Hepatocyte (in vitro differentiated cells): Measurements from ENCODE around the gene SCGB1D4. TPM values are rescaled to one million over a fixed set of nuclear protein-coding genes. Genes with fewer than 3 reads are reported as not detected.

Source experiments
- DNase-seq: peaks from one replicate; pipeline ENCODE4 v3.0.0-alpha.2; 2016; ENCODE audit warnings: low spot score
- H2AFZ ChIP-seq: fragments of 200-600 bp; sonication (generic); 2 replicates; pipeline ENCODE4 v1.6.0; 2016; ENCODE audit warnings: antibody characterized with exemption, mild to moderate bottlenecking
- H3K27ac ChIP-seq: fragments of 200-600 bp; sonication (generic); 2 replicates; pipeline ENCODE4 v1.5.1; 2016; ENCODE audit warnings: mild to moderate bottlenecking
- H3K27me3 ChIP-seq: fragments of 200-600 bp; sonication (generic); 2 replicates; pipeline ENCODE4 v1.6.1; 2016
- H3K36me3 ChIP-seq: fragments of 200-600 bp; sonication (generic); replicated peaks from 2 replicates; pipeline ENCODE4 v1.5.1; 2016; ENCODE audit warnings: low read depth; ENCODE audit not compliant: insufficient read depth
- H3K4me1 ChIP-seq: fragments of 200-600 bp; sonication (generic); 2 replicates; pipeline ENCODE4 v1.5.1; 2016; ENCODE audit warnings: mild to moderate bottlenecking, moderate library complexity; ENCODE audit not compliant: insufficient read depth
- H3K4me2 ChIP-seq: fragments of 200-600 bp; sonication (generic); 2 replicates; pipeline ENCODE4 v1.6.0; 2016
- H3K4me3 ChIP-seq: fragments of 200-600 bp; sonication (generic); 2 replicates; pipeline ENCODE4 v1.5.1; 2016; ENCODE audit warnings: mild to moderate bottlenecking
- H3K79me2 ChIP-seq: fragments of 200-600 bp; sonication (generic); 2 replicates; pipeline ENCODE4 v1.6.0; 2017; ENCODE audit warnings: mild to moderate bottlenecking
- H3K9me2 ChIP-seq: fragments of 200-600 bp; sonication (generic); replicated peaks from 2 replicates; pipeline ENCODE4 v1.6.0; 2017; ENCODE audit warnings: mild to moderate bottlenecking; ENCODE audit not compliant: insufficient read depth
- H3K9me3 ChIP-seq: fragments of 200-600 bp; sonication (generic); 2 replicates; pipeline ENCODE4 v1.5.1; 2016; ENCODE audit warnings: low read depth, mild to moderate bottlenecking
- H4K20me1 ChIP-seq: fragments of 200-600 bp; sonication (generic); 2 replicates; pipeline ENCODE4 v1.6.0; 2016; ENCODE audit warnings: mild to moderate bottlenecking; ENCODE audit not compliant: insufficient read depth, poor library complexity, severe bottlenecking
- CTCF ChIP-seq: fragments of 200-600 bp; sonication (generic); IDR thresholded peaks from 2 replicates; pipeline ENCODE4 v1.5.1; 2016; ENCODE audit warnings: antibody characterized with exemption, mild to moderate bottlenecking; ENCODE audit not compliant: poor library complexity
- EZH2 ChIP-seq: fragments of 200-600 bp; sonication (generic); IDR thresholded peaks from 2 replicates; pipeline ENCODE4 v1.6.1; 2016; ENCODE audit warnings: antibody characterized with exemption, mild to moderate bottlenecking, borderline replicate concordance
- EZH2phosphoT487 ChIP-seq: fragments of 200-600 bp; sonication (generic); IDR thresholded peaks from one replicate; pipeline ENCODE4 v1.6.1; 2018; ENCODE audit warnings: antibody characterized with exemption, mild to moderate bottlenecking, low read depth, moderate library complexity; ENCODE audit not compliant: unreplicated experiment, severe bottlenecking
- WGBS: methylation state at CpG from one replicate; pipeline ENCODE4 v1.1.6; 2016; ENCODE audit warnings: low lambda C conversion rate; ENCODE audit errors: missing lambda C conversion rate; 5-methylcytosine and 5-hydroxymethylcytosine counted together
- polyA plus RNA-seq: library from polyadenylated mRNA; unstranded; fragments of >200 nt; fragmentation: Nextera tagmentation; extraction: Ambion mirVana; gene quantifications from 2 replicates; pipeline ENCODE4 v1.2.1, GENCODE V29; 2016
- total RNA-seq: library from RNA; depleted of rRNA; stranded (reverse); fragments of >200 nt; gene quantifications from 2 replicates; pipeline ENCODE4 v1.2.3, GENCODE V29; 2014

Gene SCGB1D4
- total and polyA plus RNA-seq, 2 experiments from 2014 or later = not detected

- Histone ChIP-seq H3K9me3 (no peaks in the 10 kb centered on the region), H4K20me1 (no peaks in the 10 kb centered on the region), H3K9me2 (no peaks in the 10 kb centered on the region), H3K27ac (no peak overlapping the region), H2AFZ (no peak overlapping the region), H3K36me3 (no peaks in the 10 kb centered on the region), H3K27me3 (no peaks in the 10 kb centered on the region), H3K4me2 (no peak overlapping the region), H3K79me2 (no peaks in the 10 kb centered on the region), H3K4me3 (no peak overlapping the region), H3K4me1 (no peaks in the 10 kb centered on the region)
- DNase-seq = no peak
- TF ChIP-seq EZH2 = no peak
- TF ChIP-seq EZH2phosphoT487 = no peak
- TF ChIP-seq CTCF = no peak
Measured at GRCh38 chr11:62280452-62280851, 18.4 kb downstream of the SCGB1D4 start.

- H3K9me3 ChIP-seq = no peaks in the 10 kb centered on the region
- no peak overlapping the region for H3K4me2 ChIP-seq
- no peaks in the 10 kb centered on the region for H3K4me1 ChIP-seq
- no peaks in the 10 kb centered on the region for H3K36me3 ChIP-seq
- H3K9me2 ChIP-seq = no peaks in the 10 kb centered on the region
- TF ChIP-seq EZH2phosphoT487 (no peak), CTCF (no peak)
- H4K20me1 ChIP-seq = no peaks in the 10 kb centered on the region
- 84% methylated on average over 7 of the region's 7 CpGs for WGBS
- no peaks in the 10 kb centered on the region for H3K79me2 ChIP-seq
- no peak overlapping the region for H3K4me3 ChIP-seq
- no peak overlapping the region for H3K27ac ChIP-seq
- peaks cover 7% of the 10 kb centered on the region for H3K27me3 ChIP-seq
- no peak for DNase-seq
- H2AFZ ChIP-seq = no peak overlapping the region
Measured at GRCh38 chr11:62273789-62274275, 25.0 kb downstream of the SCGB1D4 start.

- Histone ChIP-seq H3K27me3 (peaks cover 7% of the 10 kb centered on the region), H3K9me3 (no peaks in the 10 kb centered on the region), H3K4me2 (no peak overlapping the region), H3K9me2 (no peaks in the 10 kb centered on the region), H4K20me1 (no peaks in the 10 kb centered on the region), H2AFZ (no peak overlapping the region), H3K4me1 (no peaks in the 10 kb centered on the region), H3K36me3 (no peaks in the 10 kb centered on the region), H3K79me2 (no peaks in the 10 kb centered on the region), H3K4me3 (no peak overlapping the region), H3K27ac (no peak overlapping the region)
- WGBS = 87% methylated on average over 5 of the region's 5 CpGs
- no peak for TF ChIP-seq EZH2
- TF ChIP-seq CTCF = no peak
- no peak for TF ChIP-seq EZH2phosphoT487
- DNase-seq = no peak
Measured at GRCh38 chr11:62273284-62273683, 25.6 kb downstream of the SCGB1D4 start.

- Histone ChIP-seq H3K36me3 (no peaks in the 10 kb centered on the region), H3K27ac (no peak within 1 kb of the TSS), H3K9me2 (no peaks in the 10 kb centered on the region), H3K9me3 (no peaks in the 10 kb centered on the region), H3K79me2 (no peaks in the 10 kb centered on the region), H3K4me2 (no peak within 1 kb of the TSS), H4K20me1 (no peaks in the 10 kb centered on the region), H3K4me1 (no peaks in the 10 kb centered on the region), H3K4me3 (no peak within 1 kb of the TSS), H2AFZ (no peak within 1 kb of the TSS), H3K27me3 (peaks cover 7% of the 10 kb centered on the region)
- 78% methylated on average over 10 of the region's 10 CpGs for WGBS
- DNase-seq = no peak
- TF ChIP-seq EZH2phosphoT487 (no peak), CTCF (no peak), EZH2 (no peak)
Measured at GRCh38 chr11:62269654-62270278, 29.1 kb downstream of the SCGB1D4 start, which contains the start of gene SCGB2A2. Gene SCGB2A2 (plus strand): TSS chr11:62270158. CDS start chr11:62270217, 59 bp downstream.
